ENCODE measurements around the gene LYST.

LYST gene

GRCh38 chr1:235826102-235826854 lies 40.4 kb downstream of the LYST start:
- TF ChIP-seq CTCF (IDR thresholded peaks at IDR 0.05; ENCODE audit: extremely low read depth, missing control alignments): no peak
- no peak for DNase-seq (ENCODE audit: low spot score)

- TF ChIP-seq CTCF (IDR thresholded peaks at IDR 0.05; ENCODE audit: extremely low read depth, missing control alignments): no peak
- DNase-seq (ENCODE audit: low spot score): no peak
Measured at GRCh38 chr1:235825229-235825628, 41.5 kb downstream of the LYST start.

- no peak for TF ChIP-seq CTCF (IDR thresholded peaks at IDR 0.05; ENCODE audit: extremely low read depth, missing control alignments)
- no peak for DNase-seq (ENCODE audit: low spot score)
Measured at GRCh38 chr1:235823684-235824083, 43.0 kb downstream of the LYST start.

- DNase-seq (ENCODE audit: low spot score): no peak
- no peak for TF ChIP-seq CTCF (IDR thresholded peaks at IDR 0.05; ENCODE audit: extremely low read depth, missing control alignments)
Measured at GRCh38 chr1:235822685-235823084, 44.0 kb downstream of the LYST start.

GRCh38 chr1:235821361-235821981 lies 45.2 kb downstream of the LYST start:
- TF ChIP-seq CTCF (IDR thresholded peaks at IDR 0.05; ENCODE audit: extremely low read depth, missing control alignments): no peak
- no peak for DNase-seq (ENCODE audit: low spot score)

- DNase-seq (ENCODE audit: low spot score): no peak
Measured at GRCh38 chr1:235820061-235820460, 46.6 kb downstream of the LYST start.

More at GRCh38 chr1:235820061-235820460, 46.6 kb downstream of the LYST start:
- TF ChIP-seq CTCF (IDR thresholded peaks at IDR 0.05; ENCODE audit: extremely low read depth, missing control alignments): no peak

All from GM20000 (cell line).